Head of caudate nucleus (tissue), 42 donors: ENCODE results near the gene ABHD4.

ENCODE experiments used
- DNase-seq, 42 donors: peaks; one replicate each; pipeline versions ENCODE4 v3.0.0 to v3.0.0-alpha.2; 2020 to 2021; ENCODE audit warnings: mixed read lengths in 7 of 42
- intact Hi-C: fragments of 100-400 bp; cut with DNase I; formaldehyde crosslinking; loops from one replicate; pipeline ENCODE4 v1.15.0; 2022

Gene ABHD4

DNA sequence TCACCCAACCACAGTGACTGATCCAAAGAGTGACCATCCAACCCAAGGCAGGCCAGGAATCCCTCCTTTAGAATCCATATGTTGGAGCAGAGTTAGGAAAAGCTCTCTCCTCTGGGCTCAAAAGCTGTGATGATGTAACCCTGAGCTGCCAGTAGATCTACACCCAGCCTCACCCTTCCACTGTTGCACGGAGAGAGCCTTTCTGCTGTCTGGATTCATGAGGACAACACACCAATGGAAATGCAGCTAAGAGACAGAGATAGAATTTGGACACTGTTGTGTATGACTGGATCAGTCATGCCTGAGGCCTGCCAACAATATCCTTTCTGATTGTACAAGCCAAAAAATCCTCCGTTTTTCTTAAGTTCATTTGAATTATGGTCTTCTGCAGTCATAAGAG, 50.4 kb downstream of the ABHD4 start:
- DNase-seq = peak in 1 of 42 donors; percentile 13
- intact Hi-C loops = no loop called here

GRCh38 chr14:22650046-22650739, 52.1 kb downstream of the ABHD4 start:
- no peak for DNase-seq
- intact Hi-C loops = loop anchor here (5.0 kb wide), 1 partner anchor 78 kb away; no protein-coding TSS in a partner anchor

GRCh38 chr14:22650960-22651521, 52.9 kb downstream of the ABHD4 start:
- no peak for DNase-seq
- intact Hi-C loops = loop anchor here (5.0 kb wide), 1 partner anchor 79 kb away; no protein-coding TSS in a partner anchor

GRCh38 chr14:22651586-22651985, 53.5 kb downstream of the ABHD4 start:
- DNase-seq = no peak
- intact Hi-C loops = loop anchor here (5.0 kb wide), 1 partner anchor 79 kb away; no protein-coding TSS in a partner anchor

DNA sequence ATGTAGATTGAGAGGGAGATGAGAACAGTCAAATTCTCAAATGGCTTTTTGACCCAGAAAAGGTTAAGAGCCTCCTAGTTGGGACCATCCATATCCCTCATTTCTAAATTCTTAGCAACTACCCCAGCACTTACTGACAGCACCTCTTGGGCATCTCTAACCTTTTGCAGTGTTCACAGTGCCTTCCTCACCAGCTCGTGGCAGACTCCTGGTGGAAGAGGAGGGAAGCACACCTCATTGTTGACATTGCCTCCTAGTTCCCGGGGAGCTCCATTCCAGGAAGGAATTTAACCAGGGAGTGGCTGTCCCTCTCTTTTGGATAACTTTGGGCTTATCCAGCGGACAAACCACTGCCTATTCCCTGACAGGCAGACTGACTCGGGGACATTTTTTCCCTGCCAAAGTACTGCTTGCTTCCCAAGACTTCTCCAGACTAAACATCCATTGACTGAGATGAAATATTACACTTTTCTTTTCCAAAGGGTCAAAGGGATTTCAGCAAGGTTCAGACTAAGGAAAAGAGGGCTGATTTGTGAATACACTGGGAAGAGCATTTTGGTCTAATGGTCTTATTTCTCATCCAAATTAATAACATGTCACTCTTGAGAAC, 55.0 kb downstream of the ABHD4 start:
- intact Hi-C loops = loop anchor here (5.0 kb wide), 1 partner anchor 81 kb away; no protein-coding TSS in a partner anchor
- DNase-seq = peak in 39 of 42 donors; percentile 18 to 79 (median 48)

GRCh38 chr14:22656226-22656625, 58.1 kb downstream of the ABHD4 start:
- intact Hi-C loops = no loop called here
- DNase-seq = no peak

- intact Hi-C loops = no loop called here
- DNase-seq = no peak
Observed at GRCh38 chr14:22656945-22657731, 59.0 kb downstream of the ABHD4 start.

DNA sequence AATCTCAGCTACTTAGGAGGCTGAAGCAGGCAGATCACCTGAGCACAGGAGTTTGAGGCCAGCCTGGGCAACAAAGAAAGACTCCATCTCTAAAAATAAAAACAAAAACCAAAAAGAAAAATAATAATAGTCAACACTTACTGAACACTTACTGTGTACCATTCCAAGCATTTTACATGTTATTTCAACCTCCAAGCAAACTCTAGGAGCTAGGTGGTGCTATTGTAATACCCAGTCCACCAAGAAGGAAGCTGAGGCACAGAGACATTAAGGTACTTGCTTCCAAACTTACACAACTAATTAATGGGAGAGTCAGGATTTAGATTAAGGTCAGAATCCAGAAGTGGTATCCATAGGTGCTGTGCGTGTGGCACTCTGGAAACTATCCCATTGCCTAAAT, 59.8 kb downstream of the ABHD4 start:
- intact Hi-C loops = no loop called here
- DNase-seq = peak in 1 of 42 donors; percentile 8

DNA sequence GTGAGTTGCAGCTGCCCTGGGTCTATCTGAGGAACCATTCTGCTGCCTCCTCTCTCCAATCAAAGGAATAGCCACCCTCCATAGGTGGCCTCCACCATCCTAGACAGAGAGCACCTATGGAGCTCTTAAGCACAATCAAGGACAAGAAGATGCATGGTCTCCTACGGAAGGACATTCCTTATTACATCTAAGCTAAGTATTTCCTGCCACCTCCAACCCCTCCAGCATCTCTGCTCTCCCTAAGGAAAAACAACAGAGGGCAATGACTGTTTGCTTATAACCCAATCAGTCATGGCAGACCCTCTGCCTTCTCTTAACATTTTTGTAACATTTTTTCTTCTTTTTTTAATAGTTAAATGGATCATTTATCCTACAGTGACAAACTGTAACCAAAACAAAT, 60.8 kb downstream of the ABHD4 start:
- intact Hi-C loops = no loop called here
- no peak for DNase-seq

GRCh38 chr14:22660654-22661053, 62.6 kb downstream of the ABHD4 start:
- DNase-seq = no peak
- intact Hi-C loops = no loop called here
